Thyroid gland (tissue), 4 donors: ENCODE results near the gene MOGAT2.

ENCODE experiments used
- CTCF ChIP-seq, 6 experiments: fragments of 200-600 bp in 3 of 6; fragments of 450-650 bp in 3 of 6; sonication (generic) in 3 of 6; IDR thresholded peaks; one replicate each; pipeline ENCODE4 v1.5.1; 2016 to 2019; ENCODE audit warnings: antibody characterized with exemption in 6 of 6, mild to moderate bottlenecking in 2 of 6, inconsistent platforms in 1 of 6, moderate library complexity in 1 of 6
- POLR2A ChIP-seq, 2 donors: fragments of 450-650 bp; IDR thresholded peaks; one replicate each; pipeline ENCODE4 v1.6.1; 2017; ENCODE audit warnings: antibody characterized with exemption in 2 of 2, mild to moderate bottlenecking in 2 of 2, moderate library complexity in 1 of 2

GRCh38 chr11:75781296-75781695 is 63.7 kb downstream of the MOGAT2 start:
- TF ChIP-seq POLR2A (IDR thresholded peaks at IDR 0.05) (no peak), CTCF (IDR thresholded peaks at IDR 0.05) (no peak)
